Rectal smooth muscle tissue (tissue), 1 donor: ENCODE data around the gene SPN.
"Not testable (repeated sequence)": the region's sequence is repeated elsewhere in the genome, so short reads cannot be mapped to it uniquely, and the experiment has no call there.

Experiments
- H3K27ac ChIP-seq: one replicate; pipeline ENCODE4 v1.7.0; 2013; ENCODE audit warnings: low read depth, low read length, inconsistent platforms
- H3K27me3 ChIP-seq: one replicate; pipeline ENCODE4 v1.7.0; 2013; ENCODE audit warnings: low read length; ENCODE audit not compliant: control insufficient read depth, insufficient read depth
- H3K36me3 ChIP-seq: one replicate; pipeline ENCODE4 v1.7.0; 2013; ENCODE audit warnings: low read length; ENCODE audit not compliant: control insufficient read depth, insufficient read depth
- H3K4me1 ChIP-seq: one replicate; pipeline ENCODE4 v1.7.0; 2013; ENCODE audit warnings: low read length; ENCODE audit not compliant: control insufficient read depth, insufficient read depth
- H3K4me3 ChIP-seq: one replicate; pipeline ENCODE4 v1.7.0; 2013; ENCODE audit warnings: low read length
- H3K9ac ChIP-seq: one replicate; pipeline ENCODE4 v1.7.0; 2013; ENCODE audit warnings: low read length

SPN gene

GRCh38 chr16:29651774-29652349 is 11.2 kb upstream of the SPN start:
- H3K9ac ChIP-seq, result no peak overlapping the region
- no peak overlapping the region for H3K4me3 ChIP-seq
- no peaks in the 10 kb centered on the region for H3K4me1 ChIP-seq
- no peaks in the 10 kb centered on the region for H3K27me3 ChIP-seq
- no peaks in the 10 kb centered on the region for H3K36me3 ChIP-seq
- H3K27ac ChIP-seq, result no peak overlapping the region

- Histone ChIP-seq H3K36me3 (no peaks in the 10 kb centered on the region), H3K4me3 (no peak overlapping the region), H3K4me1 (no peaks in the 10 kb centered on the region)
Measured at GRCh38 chr16:29653471-29653870, 9.6 kb upstream of the SPN start.

GRCh38 chr16:29653890-29654289 is 9.2 kb upstream of the SPN start:
- not testable (repeated sequence) for H3K4me3 ChIP-seq, H3K27ac ChIP-seq, H3K36me3 ChIP-seq, H3K27me3 ChIP-seq, H3K4me1 ChIP-seq, H3K9ac ChIP-seq

More at GRCh38 chr16:29653471-29653870, 9.6 kb upstream of the SPN start:
- Histone ChIP-seq H3K27me3 (no peaks in the 10 kb centered on the region), H3K9ac (no peak overlapping the region), H3K27ac (no peak overlapping the region)

DNA sequence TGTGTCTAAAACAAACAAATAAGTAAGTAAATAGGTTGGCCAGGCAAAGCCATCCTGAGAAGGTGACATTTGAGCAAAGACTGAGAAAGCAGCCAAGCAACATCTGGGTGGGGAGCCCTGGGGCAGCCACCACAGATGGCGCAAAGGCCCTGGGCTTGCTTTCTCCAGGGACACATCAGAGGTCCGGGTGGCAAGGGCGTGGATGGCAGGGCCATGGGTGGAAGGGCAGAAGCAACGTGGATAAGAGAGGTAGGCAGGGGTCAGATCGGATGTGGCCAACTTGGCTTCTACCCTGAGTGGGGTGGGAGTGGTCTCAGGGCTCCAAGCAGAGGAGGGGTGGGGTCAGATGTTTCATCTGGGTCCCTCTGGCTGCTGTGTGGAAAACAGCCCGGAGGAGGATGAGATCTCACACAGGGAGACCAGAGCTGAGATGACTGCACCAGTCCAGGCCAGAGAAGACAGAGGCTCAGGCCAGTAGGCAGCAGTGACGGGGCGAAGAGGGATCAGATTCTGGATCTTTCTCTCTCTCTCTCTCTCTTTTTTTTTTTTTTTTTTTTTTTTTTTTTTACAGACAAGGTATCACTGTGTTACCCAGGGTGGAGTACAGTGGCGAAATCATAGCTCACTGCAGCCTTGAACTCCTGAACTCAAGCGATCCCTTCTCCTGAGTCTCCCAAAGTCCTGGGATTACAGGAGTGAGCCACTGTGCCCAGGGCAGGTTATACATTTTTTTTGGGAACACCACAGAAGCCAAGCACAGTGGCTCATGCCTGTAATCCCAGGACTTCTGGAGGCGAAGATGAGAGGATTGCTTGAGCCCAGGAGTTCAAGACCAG is 6.1 kb upstream of the SPN start:
- no peak overlapping the region for H3K27ac ChIP-seq
- no peaks in the 10 kb centered on the region for H3K27me3 ChIP-seq
- no peaks in the 10 kb centered on the region for H3K4me1 ChIP-seq
- H3K4me3 ChIP-seq, result no peak overlapping the region
- no peaks in the 10 kb centered on the region for H3K36me3 ChIP-seq
- H3K9ac ChIP-seq, result no peak overlapping the region

- H3K27ac ChIP-seq, result no peak overlapping the region
- H3K27me3 ChIP-seq, result no peaks in the 10 kb centered on the region
- H3K36me3 ChIP-seq, result no peaks in the 10 kb centered on the region
- no peaks in the 10 kb centered on the region for H3K4me1 ChIP-seq
- no peak overlapping the region for H3K4me3 ChIP-seq
- no peak overlapping the region for H3K9ac ChIP-seq
Measured at GRCh38 chr16:29658705-29659104, 4.3 kb upstream of the SPN start.

DNA sequence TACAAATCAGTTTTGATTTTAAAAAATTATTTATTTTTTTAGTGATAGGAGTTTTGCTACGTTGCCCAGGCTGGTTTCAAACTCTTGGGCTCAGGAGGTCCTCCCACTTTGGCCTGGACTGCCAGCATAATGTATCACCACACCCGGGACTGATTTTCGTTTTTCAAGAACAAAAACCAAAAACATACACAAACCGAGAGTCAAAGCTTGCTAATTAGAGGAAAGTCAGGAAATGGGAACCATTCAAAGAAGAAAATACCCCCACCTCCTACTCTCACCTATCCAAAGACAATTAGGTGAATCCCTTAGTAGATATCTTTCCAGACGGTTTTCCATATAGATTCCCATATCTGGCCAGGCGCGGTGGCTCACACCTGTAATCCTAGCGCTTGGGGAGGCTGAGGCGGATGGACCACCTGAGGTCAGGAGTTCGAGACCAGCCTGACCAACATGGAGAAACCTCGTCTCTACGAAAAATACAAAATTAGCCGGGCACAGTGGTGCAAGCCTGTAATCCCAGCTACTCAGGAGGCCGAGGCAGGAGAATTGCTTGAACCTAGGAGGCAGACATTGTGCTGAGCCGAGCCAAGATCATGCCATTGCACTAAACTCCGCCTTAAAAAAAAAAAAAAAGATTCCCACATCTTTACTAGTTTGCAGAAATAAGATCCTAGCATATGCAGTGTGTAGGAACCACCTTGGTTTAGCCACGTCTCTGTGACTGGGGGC is 883 bp upstream of the SPN start:
- Histone ChIP-seq H3K4me3 (peak overlapping the region; percentile 32), H3K36me3 (no peaks in the 10 kb centered on the region), H3K9ac (no peak overlapping the region), H3K27me3 (no peaks in the 10 kb centered on the region), H3K27ac (no peak overlapping the region), H3K4me1 (no peaks in the 10 kb centered on the region)

DNA sequence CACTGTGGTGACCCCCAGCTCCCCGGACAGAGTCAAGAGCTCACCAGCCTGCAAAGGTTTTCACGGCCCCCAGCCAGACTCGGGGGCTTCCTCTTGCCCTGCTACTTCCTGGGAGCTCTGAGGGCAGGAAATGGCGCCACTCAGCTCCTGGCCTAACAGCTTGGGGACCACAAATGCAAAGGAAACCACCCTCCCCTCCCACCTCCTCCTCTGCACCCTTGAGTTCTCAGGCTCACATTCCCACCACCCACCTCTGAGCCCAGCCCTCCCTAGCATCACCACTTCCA is 375 bp upstream of the SPN start:
- peak overlapping the region; percentile 32 for H3K4me3 ChIP-seq
- no peaks in the 10 kb centered on the region for H3K4me1 ChIP-seq
- no peaks in the 10 kb centered on the region for H3K27me3 ChIP-seq
- H3K36me3 ChIP-seq, result no peaks in the 10 kb centered on the region
- H3K27ac ChIP-seq, result no peak overlapping the region
- H3K9ac ChIP-seq, result no peak overlapping the region

GRCh38 chr16:29663807-29664090 is 702 bp downstream of the SPN start:
- H3K9ac ChIP-seq, result no peak overlapping the region
- peak overlapping the region; percentile 49 for H3K4me3 ChIP-seq

DNA sequence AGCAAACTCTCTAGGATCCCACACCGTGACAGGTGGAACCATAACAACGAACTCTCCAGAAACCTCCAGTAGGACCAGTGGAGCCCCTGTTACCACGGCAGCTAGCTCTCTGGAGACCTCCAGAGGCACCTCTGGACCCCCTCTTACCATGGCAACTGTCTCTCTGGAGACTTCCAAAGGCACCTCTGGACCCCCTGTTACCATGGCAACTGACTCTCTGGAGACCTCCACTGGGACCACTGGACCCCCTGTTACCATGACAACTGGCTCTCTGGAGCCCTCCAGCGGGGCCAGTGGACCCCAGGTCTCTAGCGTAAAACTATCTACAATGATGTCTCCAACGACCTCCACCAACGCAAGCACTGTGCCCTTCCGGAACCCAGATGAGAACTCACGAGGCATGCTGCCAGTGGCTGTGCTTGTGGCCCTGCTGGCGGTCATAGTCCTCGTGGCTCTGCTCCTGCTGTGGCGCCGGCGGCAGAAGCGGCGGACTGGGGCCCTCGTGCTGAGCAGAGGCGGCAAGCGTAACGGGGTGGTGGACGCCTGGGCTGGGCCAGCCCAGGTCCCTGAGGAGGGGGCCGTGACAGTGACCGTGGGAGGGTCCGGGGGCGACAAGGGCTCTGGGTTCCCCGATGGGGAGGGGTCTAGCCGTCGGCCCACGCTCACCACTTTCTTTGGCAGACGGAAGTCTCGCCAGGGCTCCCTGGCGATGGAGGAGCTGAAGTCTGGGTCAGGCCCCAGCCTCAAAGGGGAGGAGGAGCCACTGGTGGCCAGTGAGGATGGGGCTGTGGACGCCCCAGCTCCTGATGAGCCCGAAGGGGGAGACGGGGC is 1.3 kb downstream of the SPN start:
- H3K4me3 ChIP-seq, result peak overlapping the region; percentile 49
- H3K9ac ChIP-seq, result no peak overlapping the region
- no peaks in the 10 kb centered on the region for H3K36me3 ChIP-seq
- no peak overlapping the region for H3K27ac ChIP-seq
- H3K4me1 ChIP-seq, result no peaks in the 10 kb centered on the region
- no peaks in the 10 kb centered on the region for H3K27me3 ChIP-seq

More at GRCh38 chr16:29663807-29664090, 702 bp downstream of the SPN start:
- H3K4me1 ChIP-seq, result no peaks in the 10 kb centered on the region
- H3K27me3 ChIP-seq, result no peaks in the 10 kb centered on the region
- no peaks in the 10 kb centered on the region for H3K36me3 ChIP-seq
- no peak overlapping the region for H3K27ac ChIP-seq

DNA sequence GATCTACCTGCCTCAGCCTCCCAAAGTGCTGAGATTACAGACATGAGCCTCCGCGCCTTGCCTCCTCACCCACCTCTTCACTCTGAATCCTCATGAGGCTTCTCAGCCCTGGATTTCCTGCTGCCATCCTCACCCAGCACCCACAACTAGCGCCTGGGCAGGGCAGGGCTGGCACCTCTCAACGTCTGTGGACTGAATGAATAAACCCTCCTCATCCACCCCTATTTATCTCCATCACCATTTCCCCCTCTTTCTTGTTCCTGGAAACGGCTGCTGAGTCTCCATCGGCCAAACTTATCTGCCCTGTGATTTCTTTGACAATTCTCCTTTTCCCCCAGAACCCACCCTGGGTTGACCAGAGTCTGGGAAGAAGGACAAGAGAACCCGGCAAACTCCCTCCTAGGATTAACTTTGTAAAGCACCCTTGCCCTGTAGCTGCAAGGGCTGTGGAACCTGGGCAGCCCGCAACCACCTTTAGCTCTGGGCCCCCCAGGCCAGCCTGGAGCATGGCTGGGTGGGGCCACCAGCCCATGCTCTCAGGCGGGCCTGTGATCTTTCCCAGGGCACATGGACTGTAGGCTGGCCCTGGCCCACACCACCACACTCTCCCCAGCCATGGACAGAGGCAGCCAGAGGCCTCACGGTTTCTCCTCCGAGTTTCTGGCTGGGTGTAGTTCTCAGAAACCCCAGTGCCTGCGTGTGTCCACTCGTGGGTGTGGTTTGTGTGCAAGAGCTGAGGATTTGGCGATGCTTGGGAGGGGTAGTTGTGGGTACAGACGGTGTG is 2.4 kb downstream of the SPN start:
- Histone ChIP-seq H3K27ac (no peak overlapping the region), H3K9ac (no peak overlapping the region), H3K4me3 (peak overlapping the region; percentile 18), H3K36me3 (no peaks in the 10 kb centered on the region), H3K4me1 (no peaks in the 10 kb centered on the region), H3K27me3 (no peaks in the 10 kb centered on the region)

DNA sequence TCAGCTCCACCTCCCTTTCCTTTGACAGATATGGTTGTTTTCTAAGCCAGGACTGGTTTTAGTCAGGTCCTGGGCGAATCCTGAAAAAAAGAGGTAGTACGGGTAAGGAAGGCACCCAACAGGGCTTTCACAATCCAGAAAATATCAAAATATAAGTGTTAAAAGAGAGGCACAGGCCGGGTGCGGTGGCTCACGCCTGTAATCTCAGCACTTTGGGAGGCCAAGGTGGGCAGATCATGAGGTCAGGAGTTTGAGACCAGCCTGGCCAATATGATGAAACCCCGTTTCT is 4.2 kb downstream of the SPN start:
- not testable (repeated sequence) for H3K27me3 ChIP-seq, H3K36me3 ChIP-seq, H3K9ac ChIP-seq, H3K4me3 ChIP-seq, H3K27ac ChIP-seq, H3K4me1 ChIP-seq

- no peak overlapping the region for H3K9ac ChIP-seq
- H3K27ac ChIP-seq, result no peak overlapping the region
- no peaks in the 10 kb centered on the region for H3K27me3 ChIP-seq
- H3K36me3 ChIP-seq, result no peaks in the 10 kb centered on the region
- H3K4me1 ChIP-seq, result no peaks in the 10 kb centered on the region
- no peak overlapping the region for H3K4me3 ChIP-seq
Measured at GRCh38 chr16:29667755-29668154, 4.7 kb downstream of the SPN start.
